Hematopoietic multipotent progenitor cell treated with erythropoietin and hydrocortisone succinate and interleukin-3 and kit ligand, for 17 days (in vitro differentiated cells): Measurements from ENCODE around the gene TMEM132A.
"Not testable (repeated sequence)": the region's sequence is repeated elsewhere in the genome, so short reads cannot be mapped to it uniquely, and the experiment has no call there.

Experiments used
- DNase-seq: peaks from one replicate; pipeline ENCODE4 v3.0.0-alpha.2; 2015; ENCODE audit warnings: low spot score

The TMEM132A gene

DNA sequence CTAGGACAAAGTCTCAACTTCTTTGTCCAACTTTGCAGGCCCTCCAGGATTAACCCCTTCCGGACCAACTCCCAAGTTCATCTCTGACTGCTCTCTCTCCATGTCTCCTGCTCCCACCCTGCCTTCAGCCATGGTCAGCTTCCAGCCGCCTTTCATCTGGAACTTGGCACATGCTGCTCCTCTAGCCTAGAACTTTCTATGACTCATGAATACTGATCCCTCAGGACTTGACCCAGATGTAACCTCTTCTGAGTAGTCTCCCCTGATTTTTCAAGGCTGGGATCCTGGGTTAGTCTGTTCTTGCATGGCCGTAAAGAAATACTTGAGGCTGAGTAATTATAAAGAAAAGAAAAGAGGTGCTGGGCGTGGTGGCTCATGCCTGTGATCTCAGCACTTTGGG is 32.9 kb downstream of the TMEM132A start:
- no peak for DNase-seq

- DNase-seq: no peak
Measured at GRCh38 chr11:60959431-60959830, 35.2 kb downstream of the TMEM132A start.

DNA sequence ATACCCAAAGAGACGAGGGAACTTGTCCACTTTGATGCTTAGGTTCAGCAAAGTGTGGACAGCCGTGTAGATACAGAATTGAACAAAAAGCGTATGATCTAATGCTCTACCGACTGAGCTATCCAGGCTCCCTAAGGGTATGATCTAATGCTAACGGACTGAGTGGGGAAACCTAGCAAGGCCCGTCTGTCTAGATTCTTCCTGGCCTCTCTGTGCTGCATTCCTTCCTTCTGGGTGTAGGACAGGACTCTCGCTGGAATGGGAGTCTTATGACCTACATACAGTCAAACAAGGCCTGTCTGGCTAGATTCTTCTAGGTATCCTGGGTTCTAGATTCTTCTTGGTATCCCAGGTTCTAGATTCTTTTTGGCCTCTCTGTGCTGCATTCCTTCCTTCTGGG is 36.1 kb downstream of the TMEM132A start:
- no peak for DNase-seq

DNA sequence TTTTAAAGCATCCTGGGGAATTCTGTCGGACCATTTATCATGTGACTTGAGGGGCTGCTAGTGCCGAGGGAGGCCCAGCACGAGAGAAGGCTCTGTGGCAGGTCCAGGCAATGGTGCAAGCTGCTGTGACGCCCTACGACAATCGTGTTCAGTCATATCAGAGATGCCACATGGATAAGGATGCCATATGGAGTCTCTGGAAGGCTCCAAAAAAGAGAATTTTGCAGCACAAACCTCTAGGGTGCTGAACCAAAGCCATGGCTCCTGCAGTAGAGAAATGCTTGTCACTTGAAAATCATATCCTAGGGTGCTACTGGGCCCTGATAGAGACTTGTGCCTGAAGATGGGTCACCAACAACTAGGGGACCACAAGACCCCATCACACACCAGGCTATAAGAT is 40.5 kb downstream of the TMEM132A start:
- DNase-seq: no peak

DNA sequence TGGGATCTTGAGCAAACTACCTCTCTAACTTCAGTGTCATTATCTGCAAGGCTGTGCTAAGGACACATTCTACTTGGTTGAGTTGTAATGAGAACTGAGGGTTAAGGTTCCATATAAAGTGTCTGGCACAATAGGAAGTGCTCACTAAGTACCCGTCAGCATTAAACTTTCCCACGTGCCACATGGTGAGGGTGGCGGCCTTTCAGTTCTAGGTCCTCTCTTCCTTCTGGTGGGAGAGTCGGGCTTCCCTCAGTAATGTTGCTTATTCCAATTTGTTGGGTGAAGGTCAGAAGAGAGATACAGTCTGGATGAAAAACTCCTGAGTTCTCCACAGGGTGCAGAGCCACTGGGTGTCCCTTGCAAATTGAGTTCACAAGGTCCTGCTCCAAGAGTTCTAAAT is 42.6 kb downstream of the TMEM132A start:
- DNase-seq: no peak

- DNase-seq: no peak
Measured at GRCh38 chr11:60968223-60968622, 44.0 kb downstream of the TMEM132A start.

DNA sequence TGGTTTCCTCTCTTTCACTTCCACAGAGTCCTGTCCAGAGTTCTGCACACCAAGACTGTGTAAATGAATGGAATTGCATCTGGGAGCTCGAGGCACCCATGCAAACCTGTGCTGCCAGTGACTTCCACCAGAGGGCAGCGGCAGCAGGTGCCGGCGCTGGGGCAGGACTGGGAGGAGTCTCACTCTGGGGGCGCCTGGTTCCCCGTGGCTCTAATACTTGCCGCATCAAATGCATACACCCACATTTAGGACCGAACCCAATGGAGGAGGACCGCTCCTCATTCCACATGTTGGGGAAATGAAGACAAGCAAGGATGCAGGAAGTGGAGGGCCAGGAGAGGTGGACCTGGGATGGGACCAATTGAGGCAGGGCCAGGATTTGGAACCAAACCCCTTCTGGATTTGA is 46.1 kb downstream of the TMEM132A start:
- DNase-seq: peak; percentile 10

GRCh38 chr11:60970890-60971289 is 46.6 kb downstream of the TMEM132A start:
- no peak for DNase-seq

- no peak for DNase-seq
Measured at GRCh38 chr11:60971520-60971919, 47.3 kb downstream of the TMEM132A start, which contains the start of gene CD6. CD6 (plus strand) TSS chr11:60971680; CDS start chr11:60971866, 186 bp downstream.

DNA sequence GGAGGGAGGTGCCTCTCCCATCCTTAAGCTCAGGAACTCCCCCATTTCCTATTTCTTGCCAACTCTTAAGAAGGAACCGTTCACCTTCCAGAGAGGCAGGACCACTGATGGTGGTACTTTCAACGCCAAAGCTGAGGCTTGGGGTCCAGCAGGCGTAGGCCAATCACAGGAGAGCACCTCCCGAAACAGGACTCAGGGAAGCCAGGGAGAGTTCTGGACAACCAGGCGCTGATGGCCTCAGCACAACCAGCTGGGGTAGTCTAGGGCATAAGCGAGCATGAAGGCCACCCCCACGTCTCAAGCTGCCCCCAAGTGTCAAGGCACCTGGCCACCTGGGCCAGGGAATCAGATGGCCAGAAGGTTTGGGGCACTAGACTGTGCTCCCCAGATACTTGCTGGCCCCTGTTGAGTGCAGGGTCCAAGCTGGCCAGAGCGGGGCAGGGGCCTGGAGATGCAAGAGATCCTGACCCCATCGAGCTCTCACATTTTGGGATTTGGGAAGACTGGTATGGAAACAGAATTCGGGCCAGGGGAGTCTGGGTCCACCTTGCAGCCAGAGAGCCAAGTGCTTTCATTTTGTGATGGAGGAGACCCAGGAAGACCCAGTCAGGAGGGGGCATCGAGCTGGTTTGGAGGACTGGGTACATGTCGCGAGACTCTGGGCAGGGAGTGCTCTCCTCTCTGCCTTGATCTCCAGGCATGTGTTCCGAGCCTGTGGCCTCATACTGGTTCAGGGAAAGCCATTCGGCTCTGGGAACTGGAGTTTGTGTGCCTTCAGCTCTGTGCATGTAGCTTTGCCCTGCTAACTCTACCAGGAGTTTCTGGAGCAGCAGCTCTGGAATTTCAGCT is 48.1 kb downstream of the TMEM132A start:
- DNase-seq: no peak

- DNase-seq: no peak
Measured at GRCh38 chr11:60973699-60974098, 49.4 kb downstream of the TMEM132A start.

GRCh38 chr11:60974316-60974715 is 50.1 kb downstream of the TMEM132A start:
- DNase-seq: not testable (repeated sequence)

- DNase-seq: no peak
Measured at GRCh38 chr11:60974726-60975125, 50.5 kb downstream of the TMEM132A start.

GRCh38 chr11:60977224-60977623 is 53.0 kb downstream of the TMEM132A start:
- DNase-seq: no peak

DNA sequence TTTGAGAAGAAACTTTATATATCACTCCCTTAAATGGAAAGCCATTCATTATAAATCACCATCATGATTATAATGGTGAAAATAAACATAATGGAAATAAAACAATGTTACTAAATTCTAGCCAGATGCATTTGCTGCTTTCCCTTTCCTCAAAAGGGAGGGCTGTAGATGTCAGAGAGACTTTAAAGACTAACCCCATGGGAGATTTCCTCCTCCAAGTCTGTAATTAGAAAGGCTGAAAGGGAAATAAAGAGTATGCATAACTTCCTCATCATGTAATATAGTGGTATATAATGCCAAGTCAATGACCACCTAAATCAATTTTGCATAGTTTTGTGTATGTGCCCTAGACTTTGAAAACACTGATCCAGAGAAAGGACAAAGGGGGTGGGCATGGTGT is 53.6 kb downstream of the TMEM132A start:
- DNase-seq: no peak

DNA sequence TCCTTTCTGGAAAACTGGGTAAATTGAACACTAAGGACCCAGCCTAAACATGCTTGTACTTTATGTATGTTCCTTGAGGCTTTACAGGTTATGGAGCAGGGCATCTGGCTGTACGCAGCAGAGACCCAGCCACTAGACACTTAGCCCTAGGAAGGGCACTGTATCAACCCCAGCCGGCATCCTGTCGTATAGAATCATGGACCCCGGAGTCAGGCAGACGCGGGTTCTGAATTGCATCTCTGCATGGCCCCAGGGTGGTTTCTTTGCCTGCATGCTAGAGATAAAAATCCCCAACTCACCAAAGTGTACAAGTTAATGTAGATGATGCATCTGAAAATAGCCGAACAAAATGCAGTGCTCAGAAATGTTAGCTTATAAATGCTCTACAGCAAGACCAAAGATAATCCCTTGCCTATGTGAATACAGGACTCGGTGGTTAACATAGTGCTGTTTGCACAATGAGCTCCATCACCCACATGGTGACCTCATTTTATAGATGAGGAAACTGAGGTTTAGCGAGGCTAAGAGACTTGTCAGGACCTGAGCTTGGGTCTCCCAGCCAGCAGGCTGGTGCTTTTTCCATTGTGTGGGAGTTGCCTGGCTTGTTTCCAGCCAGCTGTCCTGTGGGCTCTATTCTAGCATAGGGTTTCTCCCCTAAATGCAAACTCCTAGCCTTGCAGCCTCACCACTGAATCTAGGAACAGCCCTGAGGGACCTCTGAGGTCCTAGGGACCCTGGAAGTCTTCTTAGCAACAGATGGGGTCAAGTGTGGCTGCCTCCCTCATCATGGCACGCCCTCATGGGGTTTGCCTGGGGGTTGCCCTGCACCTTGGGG is 54.5 kb downstream of the TMEM132A start:
- DNase-seq: no peak

DNA sequence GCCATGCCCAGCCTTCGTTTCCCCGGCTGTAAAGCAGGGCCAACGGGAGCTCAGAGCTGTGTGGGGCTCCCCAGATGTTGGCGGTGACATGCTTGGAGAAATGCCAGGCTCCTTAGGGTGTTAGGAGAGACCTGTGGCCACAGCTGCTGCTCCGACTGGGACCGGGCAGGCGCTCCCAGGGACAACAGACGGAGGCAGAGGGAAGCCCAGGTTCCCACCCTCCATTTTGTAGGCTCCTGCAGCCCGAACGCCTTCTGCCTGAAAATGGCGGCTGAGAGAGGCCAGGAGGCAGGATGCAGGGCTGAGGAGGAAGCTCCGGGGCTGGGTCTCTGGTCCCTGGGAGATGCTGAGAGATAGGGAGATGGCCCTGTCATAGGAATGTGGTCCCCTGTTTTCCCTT is 57.3 kb downstream of the TMEM132A start:
- no peak for DNase-seq

DNA sequence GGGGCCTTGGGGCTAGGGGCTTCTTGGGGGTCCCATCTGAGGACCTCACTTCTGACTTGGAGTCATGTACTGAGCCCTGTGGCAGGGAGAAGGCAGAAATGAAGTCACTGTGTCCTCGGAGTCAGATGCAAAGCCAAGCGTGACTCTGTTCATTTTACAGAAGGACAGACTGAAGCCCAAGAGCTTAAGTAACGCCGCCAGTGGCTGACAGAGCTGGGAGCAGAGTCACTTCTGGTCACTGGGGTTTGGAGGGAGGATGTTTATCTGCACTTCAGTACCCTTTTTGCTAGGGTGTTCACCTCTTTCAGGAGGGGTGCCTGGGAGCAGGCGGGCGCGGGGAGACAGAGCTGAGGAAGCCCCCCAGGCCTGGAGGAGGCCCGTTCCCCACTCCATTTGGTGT is 57.9 kb downstream of the TMEM132A start:
- DNase-seq: no peak

GRCh38 chr11:60984149-60984548 is 59.9 kb downstream of the TMEM132A start:
- no peak for DNase-seq

GRCh38 chr11:60984636-60985035 is 60.4 kb downstream of the TMEM132A start:
- DNase-seq: no peak

DNA sequence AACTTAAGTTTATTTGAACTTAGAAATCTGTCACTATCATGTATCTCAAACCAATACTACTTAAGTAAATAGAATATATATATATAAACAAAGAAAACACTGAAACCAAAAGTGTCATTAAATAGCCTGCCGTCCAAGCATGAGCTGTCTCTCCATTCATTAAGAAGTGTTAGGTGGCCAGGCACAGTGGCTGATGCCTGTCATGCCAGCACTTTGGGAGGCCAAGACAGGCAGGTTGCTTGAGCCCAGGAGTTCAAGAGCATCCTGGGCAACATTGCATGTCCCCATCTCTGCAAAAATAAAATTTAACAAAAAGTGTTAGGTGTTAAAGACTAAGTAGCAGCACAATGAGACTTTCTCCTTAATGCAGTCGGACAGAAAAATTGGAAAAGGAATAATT is 61.2 kb downstream of the TMEM132A start:
- no peak for DNase-seq

DNA sequence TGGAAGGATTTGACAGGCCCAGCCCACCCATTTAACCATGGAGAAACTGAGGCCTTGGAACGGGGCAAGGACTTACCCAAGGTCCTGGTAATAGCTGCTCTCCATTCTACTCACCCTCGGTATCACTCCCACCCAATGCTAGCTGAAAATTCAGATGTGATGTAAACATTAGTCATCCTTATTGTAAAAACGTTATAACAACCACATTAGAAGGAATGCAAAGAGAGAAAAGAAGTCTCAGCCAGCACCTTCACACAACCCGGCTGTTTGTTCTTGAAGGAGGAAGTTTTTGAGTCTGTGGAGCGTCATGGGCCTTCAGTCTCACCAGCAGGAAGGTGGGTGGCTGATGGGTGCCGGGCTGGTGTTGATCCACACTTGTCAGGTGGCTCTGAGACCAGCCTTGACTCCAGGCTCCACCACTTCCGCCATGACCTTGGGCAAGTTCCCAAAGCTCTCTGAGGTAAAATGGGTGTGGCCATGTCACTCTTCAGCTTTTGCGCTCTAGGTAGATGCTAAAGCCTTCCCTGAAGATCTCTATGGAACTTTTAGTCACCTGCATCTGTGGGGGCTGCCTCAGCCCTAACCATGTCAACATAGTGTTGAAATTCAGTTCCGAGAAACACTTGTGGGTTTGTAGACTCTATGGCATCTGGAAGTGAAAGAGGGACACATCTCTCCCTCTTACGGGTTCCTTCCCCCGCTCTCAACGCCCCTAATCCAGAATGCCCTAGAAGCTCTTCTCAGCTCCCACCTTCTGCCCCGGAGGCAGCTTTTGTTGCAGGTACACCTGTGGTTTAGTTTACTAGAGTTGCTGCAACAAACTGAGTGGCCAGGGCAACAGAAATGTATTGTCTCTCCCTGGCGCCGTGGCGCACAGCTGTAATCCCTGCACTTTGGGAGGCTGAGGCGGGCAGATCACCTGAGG is 62.0 kb downstream of the TMEM132A start:
- no peak for DNase-seq
